ENCODE results near the gene CSF1.

DNA sequence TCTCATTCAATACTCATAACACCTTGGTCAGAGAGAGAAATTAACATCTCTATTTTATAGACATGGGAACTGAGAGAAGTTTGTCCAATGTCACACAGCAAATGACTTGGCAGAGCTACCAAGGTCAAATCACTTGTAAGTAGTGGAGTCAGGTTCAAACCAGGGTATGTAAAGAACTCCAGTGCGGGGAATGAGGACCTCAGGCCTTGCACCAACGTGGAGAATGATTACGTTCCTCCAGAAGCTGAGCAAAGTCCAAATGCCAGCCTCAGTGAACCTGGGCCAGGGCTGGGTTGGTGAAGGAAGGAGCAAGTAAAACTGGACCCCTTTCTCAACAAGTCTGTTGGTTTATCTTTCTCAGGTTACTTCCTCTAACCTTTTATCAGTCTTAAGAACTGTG lies 1.8 kb upstream of the CSF1 start:
- TF ChIP-seq, protein P1, sequence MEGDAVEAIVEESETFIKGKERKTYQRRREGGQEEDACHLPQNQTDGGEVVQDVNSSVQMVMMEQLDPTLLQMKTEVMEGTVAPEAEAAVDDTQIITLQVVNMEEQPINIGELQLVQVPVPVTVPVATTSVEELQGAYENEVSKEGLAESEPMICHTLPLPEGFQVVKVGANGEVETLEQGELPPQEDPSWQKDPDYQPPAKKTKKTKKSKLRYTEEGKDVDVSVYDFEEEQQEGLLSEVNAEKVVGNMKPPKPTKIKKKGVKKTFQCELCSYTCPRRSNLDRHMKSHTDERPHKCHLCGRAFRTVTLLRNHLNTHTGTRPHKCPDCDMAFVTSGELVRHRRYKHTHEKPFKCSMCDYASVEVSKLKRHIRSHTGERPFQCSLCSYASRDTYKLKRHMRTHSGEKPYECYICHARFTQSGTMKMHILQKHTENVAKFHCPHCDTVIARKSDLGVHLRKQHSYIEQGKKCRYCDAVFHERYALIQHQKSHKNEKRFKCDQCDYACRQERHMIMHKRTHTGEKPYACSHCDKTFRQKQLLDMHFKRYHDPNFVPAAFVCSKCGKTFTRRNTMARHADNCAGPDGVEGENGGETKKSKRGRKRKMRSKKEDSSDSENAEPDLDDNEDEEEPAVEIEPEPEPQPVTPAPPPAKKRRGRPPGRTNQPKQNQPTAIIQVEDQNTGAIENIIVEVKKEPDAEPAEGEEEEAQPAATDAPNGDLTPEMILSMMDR (IDR thresholded peaks at IDR 0.05), result no peak
- TF ChIP-seq POLR2A (IDR thresholded peaks at IDR 0.05) (no peak), POLR2AphosphoS5 (IDR thresholded peaks at IDR 0.05) (no peak)

Measured in breast epithelium (tissue), 3 donors.